Effector memory CD4-positive, alpha-beta T cell (primary cell): ENCODE measurements around the gene ZNF280A.

ENCODE experiments used
- DNase-seq, 3 donors: peaks; one replicate each; pipeline ENCODE4 v3.0.0-alpha.2; 2020
- H3K27ac ChIP-seq: 2 replicates; pipeline ENCODE4 v1.7.0; 2013; ENCODE audit warnings: mild to moderate bottlenecking, low read length, moderate library complexity; ENCODE audit not compliant: insufficient read depth, poor library complexity, severe bottlenecking
- H3K27me3 ChIP-seq: replicated peaks from 2 replicates; pipeline ENCODE4 v1.7.0; 2013; ENCODE audit warnings: mild to moderate bottlenecking, low read length; ENCODE audit not compliant: insufficient read depth, control insufficient read depth, poor library complexity, severe bottlenecking
- H3K36me3 ChIP-seq: 2 replicates; pipeline ENCODE4 v1.7.0; 2013; ENCODE audit warnings: mild to moderate bottlenecking, low read length, moderate library complexity; ENCODE audit not compliant: control insufficient read depth, insufficient read depth
- H3K4me1 ChIP-seq: 2 replicates; pipeline ENCODE4 v1.7.0; 2013; ENCODE audit warnings: low read length, mild to moderate bottlenecking; ENCODE audit not compliant: control insufficient read depth, insufficient read depth, poor library complexity, severe bottlenecking
- H3K4me3 ChIP-seq: 2 replicates; pipeline ENCODE4 v1.7.0; 2013; ENCODE audit warnings: low read length, low read depth, mild to moderate bottlenecking; ENCODE audit not compliant: insufficient read depth, poor library complexity, severe bottlenecking
- H3K9me3 ChIP-seq: 2 replicates; pipeline ENCODE4 v1.7.0; 2013; ENCODE audit warnings: mild to moderate bottlenecking, low read length, moderate library complexity; ENCODE audit not compliant: control insufficient read depth

The ZNF280A gene

GRCh38 chr22:22553735-22554586 is 33.9 kb upstream of the ZNF280A start:
- H3K4me1 ChIP-seq = no peaks in the 10 kb centered on the region
- H3K4me3 ChIP-seq = no peak overlapping the region
- H3K27ac ChIP-seq = no peak overlapping the region
- no peaks in the 10 kb centered on the region for H3K27me3 ChIP-seq
- H3K36me3 ChIP-seq = no peaks in the 10 kb centered on the region
- H3K9me3 ChIP-seq = no peaks in the 10 kb centered on the region
- DNase-seq = no peak

DNA sequence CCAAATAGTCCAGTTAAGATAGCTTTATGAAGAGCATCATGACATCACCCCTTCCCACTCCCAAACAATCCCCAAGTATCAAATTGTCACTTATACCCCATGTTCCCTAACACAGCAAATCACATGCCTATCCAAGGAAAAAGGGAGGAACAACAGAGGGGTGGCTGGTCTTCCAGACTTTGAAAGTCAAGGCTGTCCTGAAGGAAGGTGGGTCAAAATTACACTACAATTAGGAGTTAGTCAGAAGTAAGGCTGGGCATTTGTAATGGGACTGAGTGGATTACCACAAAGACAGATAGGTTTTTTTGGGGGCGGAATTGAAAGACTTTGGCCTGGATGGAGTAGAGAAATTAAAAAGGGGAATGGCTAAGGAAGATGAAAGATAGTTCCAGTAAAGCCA is 33.1 kb upstream of the ZNF280A start:
- Histone ChIP-seq H3K27me3 (no peaks in the 10 kb centered on the region), H3K27ac (no peak overlapping the region), H3K9me3 (no peaks in the 10 kb centered on the region), H3K4me3 (no peak overlapping the region), H3K4me1 (no peaks in the 10 kb centered on the region), H3K36me3 (no peaks in the 10 kb centered on the region)
- DNase-seq = no peak

GRCh38 chr22:22552630-22553029 is 32.6 kb upstream of the ZNF280A start:
- H3K4me1 ChIP-seq = no peaks in the 10 kb centered on the region
- no peak overlapping the region for H3K4me3 ChIP-seq
- no peak overlapping the region for H3K27ac ChIP-seq
- DNase-seq = no peak
- H3K27me3 ChIP-seq = no peaks in the 10 kb centered on the region
- H3K9me3 ChIP-seq = no peaks in the 10 kb centered on the region
- H3K36me3 ChIP-seq = no peaks in the 10 kb centered on the region

- no peaks in the 10 kb centered on the region for H3K36me3 ChIP-seq
- no peaks in the 10 kb centered on the region for H3K9me3 ChIP-seq
- no peak for DNase-seq
- no peaks in the 10 kb centered on the region for H3K27me3 ChIP-seq
- H3K4me3 ChIP-seq = no peak overlapping the region
- no peaks in the 10 kb centered on the region for H3K4me1 ChIP-seq
- H3K27ac ChIP-seq = no peak overlapping the region
These were observed 30.8 kb upstream of the ZNF280A start for GRCh38 chr22:22550789-22551434.

DNA sequence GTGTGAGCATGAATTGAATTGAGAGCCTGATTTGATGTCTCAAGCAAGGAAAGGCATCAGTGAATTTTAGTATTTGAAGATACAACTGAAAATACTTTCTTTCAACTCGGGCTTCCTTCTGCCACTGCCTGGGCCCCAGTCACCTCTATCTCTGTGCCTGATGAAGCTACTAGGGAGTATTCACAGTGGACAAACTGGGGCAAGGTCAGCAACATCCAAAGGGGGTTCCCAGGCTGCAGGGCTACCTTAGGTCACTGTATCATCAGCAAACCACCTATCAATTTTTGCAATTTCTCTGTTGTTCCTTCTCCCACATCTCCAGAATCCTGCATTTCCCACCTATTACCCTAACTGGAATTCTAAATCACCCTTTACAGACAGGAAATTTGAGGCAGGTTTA is 28.8 kb upstream of the ZNF280A start:
- DNase-seq = no peak
- Histone ChIP-seq H3K27me3 (no peaks in the 10 kb centered on the region), H3K36me3 (no peaks in the 10 kb centered on the region), H3K27ac (no peak overlapping the region), H3K9me3 (no peaks in the 10 kb centered on the region), H3K4me3 (no peak overlapping the region), H3K4me1 (no peaks in the 10 kb centered on the region)

GRCh38 chr22:22548317-22548716 is 28.2 kb upstream of the ZNF280A start:
- no peak overlapping the region for H3K4me3 ChIP-seq
- DNase-seq = no peak
- no peaks in the 10 kb centered on the region for H3K4me1 ChIP-seq
- no peaks in the 10 kb centered on the region for H3K27me3 ChIP-seq
- no peaks in the 10 kb centered on the region for H3K36me3 ChIP-seq
- no peak overlapping the region for H3K27ac ChIP-seq
- no peaks in the 10 kb centered on the region for H3K9me3 ChIP-seq

GRCh38 chr22:22547692-22548300 is 27.7 kb upstream of the ZNF280A start:
- Histone ChIP-seq H3K4me1 (no peaks in the 10 kb centered on the region), H3K27me3 (no peaks in the 10 kb centered on the region), H3K36me3 (no peaks in the 10 kb centered on the region), H3K27ac (no peak overlapping the region), H3K9me3 (no peaks in the 10 kb centered on the region), H3K4me3 (no peak overlapping the region)
- DNase-seq = no peak

GRCh38 chr22:22547226-22547625 is 27.2 kb upstream of the ZNF280A start:
- Histone ChIP-seq H3K27me3 (no peaks in the 10 kb centered on the region), H3K27ac (no peak overlapping the region), H3K36me3 (no peaks in the 10 kb centered on the region), H3K9me3 (no peaks in the 10 kb centered on the region), H3K4me1 (no peaks in the 10 kb centered on the region), H3K4me3 (no peak overlapping the region)
- no peak for DNase-seq

DNA sequence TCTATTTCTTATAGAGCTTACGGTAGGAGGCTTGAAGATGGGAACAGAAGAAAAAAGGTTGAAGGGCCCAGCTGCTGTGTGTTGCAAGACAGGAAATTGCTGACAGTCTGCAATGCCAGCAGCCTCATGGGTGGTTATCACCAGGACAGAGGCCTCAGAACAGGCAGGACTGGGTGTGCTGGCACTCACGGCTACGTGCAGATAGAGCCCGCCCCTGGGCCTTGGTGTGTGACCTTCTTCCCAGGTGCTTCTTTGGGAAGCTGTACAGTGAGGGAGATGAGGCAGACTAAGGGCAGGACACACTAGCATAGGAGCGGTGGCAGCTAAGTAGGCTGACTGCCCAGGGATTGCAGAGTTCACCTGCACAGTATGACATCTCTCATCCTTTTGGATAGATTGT is 26.4 kb upstream of the ZNF280A start:
- Histone ChIP-seq H3K4me3 (no peak overlapping the region), H3K4me1 (no peaks in the 10 kb centered on the region), H3K9me3 (no peaks in the 10 kb centered on the region), H3K27ac (no peak overlapping the region), H3K27me3 (no peaks in the 10 kb centered on the region), H3K36me3 (no peaks in the 10 kb centered on the region)
- DNase-seq = no peak

GRCh38 chr22:22545084-22545483 is 25.0 kb upstream of the ZNF280A start:
- no peaks in the 10 kb centered on the region for H3K9me3 ChIP-seq
- H3K27ac ChIP-seq = no peak overlapping the region

More at GRCh38 chr22:22545084-22545483, 25.0 kb upstream of the ZNF280A start:
- Histone ChIP-seq H3K4me3 (no peak overlapping the region), H3K36me3 (no peaks in the 10 kb centered on the region), H3K27me3 (no peaks in the 10 kb centered on the region), H3K4me1 (no peaks in the 10 kb centered on the region)
- DNase-seq = no peak
